GM19238 (cell line): ENCODE measurements around the gene CARD8.

Experiments
- DNase-seq: peaks from one replicate; pipeline ENCODE4 v3.0.0; 2011; ENCODE audit warnings: low spot score; ENCODE audit not compliant: insufficient read length

CARD8 gene

GRCh38 chr19:48210005-48210404 lies 45.7 kb downstream of the CARD8 start:
- no peak for DNase-seq

GRCh38 chr19:48206397-48207093 lies 49.2 kb downstream of the CARD8 start:
- no peak for DNase-seq

GRCh38 chr19:48203794-48204628 lies 51.7 kb downstream of the CARD8 start:
- DNase-seq, result peak; percentile 94

- DNase-seq, result no peak
Observed at GRCh38 chr19:48203222-48203793, 52.4 kb downstream of the CARD8 start.

- no peak for DNase-seq
Observed at GRCh38 chr19:48196933-48197665, 58.6 kb downstream of the CARD8 start.

GRCh38 chr19:48196321-48196763 lies 59.4 kb downstream of the CARD8 start:
- no peak for DNase-seq

GRCh38 chr19:48194844-48195830 lies 60.6 kb downstream of the CARD8 start:
- DNase-seq, result no peak

GRCh38 chr19:48194041-48194843 lies 61.5 kb downstream of the CARD8 start:
- DNase-seq, result peak; percentile 54

GRCh38 chr19:48192750-48193149 lies 63.0 kb downstream of the CARD8 start:
- no peak for DNase-seq

- no peak for DNase-seq
Observed at GRCh38 chr19:48190885-48191284, 64.8 kb downstream of the CARD8 start.

- DNase-seq, result no peak
Observed at GRCh38 chr19:48190288-48190884, 65.3 kb downstream of the CARD8 start.

GRCh38 chr19:48186541-48186991 lies 69.1 kb downstream of the CARD8 start:
- DNase-seq, result peak; percentile 53

- DNase-seq, result peak; percentile 33
Observed at GRCh38 chr19:48186015-48186414, 69.7 kb downstream of the CARD8 start.

- DNase-seq, result no peak
Observed at GRCh38 chr19:48183356-48183755, 72.4 kb downstream of the CARD8 start.

GRCh38 chr19:48182434-48182833 lies 73.3 kb downstream of the CARD8 start:
- DNase-seq, result no peak

GRCh38 chr19:48181505-48181904 lies 74.2 kb downstream of the CARD8 start:
- no peak for DNase-seq

GRCh38 chr19:48176226-48176625 lies 79.5 kb downstream of the CARD8 start:
- DNase-seq, result no peak

GRCh38 chr19:48175578-48175977 lies 80.1 kb downstream of the CARD8 start:
- no peak for DNase-seq

GRCh38 chr19:48174445-48175030 lies 81.2 kb downstream of the CARD8 start:
- no peak for DNase-seq
